KMS-11 (cell line): ENCODE results near the gene C9orf78.

Source experiments
- H2AFZ ChIP-seq: fragments of 200-600 bp; sonication (generic); 2 replicates; pipeline ENCODE4 v1.6.1; 2016; ENCODE audit warnings: antibody characterized with exemption, mixed run types, low read depth
- H3K27ac ChIP-seq: fragments of 200-600 bp; sonication (generic); 2 replicates; pipeline ENCODE4 v1.6.1; 2016; ENCODE audit warnings: mild to moderate bottlenecking, mixed run types
- H3K27me3 ChIP-seq: fragments of 200-600 bp; sonication (generic); 2 replicates; pipeline ENCODE4 v1.6.1; 2017; ENCODE audit warnings: mild to moderate bottlenecking, low read depth, mixed run types, moderate library complexity; ENCODE audit not compliant: insufficient read depth
- H3K36me3 ChIP-seq: fragments of 200-600 bp; sonication (generic); 2 replicates; pipeline ENCODE4 v1.6.1; 2017; ENCODE audit warnings: mild to moderate bottlenecking, mixed run types; ENCODE audit not compliant: insufficient read depth
- H3K4me1 ChIP-seq: fragments of 200-600 bp; sonication (generic); 2 replicates; pipeline ENCODE4 v1.6.1; 2016; ENCODE audit warnings: mild to moderate bottlenecking, low read depth, mixed run types; ENCODE audit not compliant: poor library complexity, severe bottlenecking
- H3K4me2 ChIP-seq: fragments of 200-600 bp; sonication (generic); 2 replicates; pipeline ENCODE4 v1.7.0; 2016; ENCODE audit warnings: mild to moderate bottlenecking, mixed run types
- H3K4me3 ChIP-seq: fragments of 200-600 bp; sonication (generic); IDR thresholded peaks from 2 replicates; pipeline ENCODE4 v1.6.1; 2017; ENCODE audit warnings: low read depth, low read length, mixed read lengths; ENCODE audit not compliant: insufficient read depth
- H3K79me2 ChIP-seq: fragments of 200-600 bp; sonication (generic); 2 replicates; pipeline ENCODE4 v1.6.1; 2016; ENCODE audit warnings: low read depth, mixed run types; ENCODE audit not compliant: insufficient read depth
- H3K9ac ChIP-seq: fragments of 200-600 bp; sonication (generic); 2 replicates; pipeline ENCODE4 v1.6.1; 2016; ENCODE audit warnings: mild to moderate bottlenecking, mixed run types
- H4K20me1 ChIP-seq: fragments of 200-600 bp; sonication (generic); 2 replicates; pipeline ENCODE4 v1.6.1; 2016; ENCODE audit warnings: mild to moderate bottlenecking, mixed run types; ENCODE audit not compliant: insufficient read depth
- TF ChIP-seq, protein P1 (sequence below): fragments of 200-600 bp; sonication (generic); conservative IDR thresholded peaks from 2 replicates; pipeline ENCODE4 v1.6.1; 2017; ENCODE audit warnings: low read depth, mild to moderate bottlenecking, antibody characterized with exemption, low read length, moderate library complexity, mixed read lengths

The C9orf78 gene

DNA sequence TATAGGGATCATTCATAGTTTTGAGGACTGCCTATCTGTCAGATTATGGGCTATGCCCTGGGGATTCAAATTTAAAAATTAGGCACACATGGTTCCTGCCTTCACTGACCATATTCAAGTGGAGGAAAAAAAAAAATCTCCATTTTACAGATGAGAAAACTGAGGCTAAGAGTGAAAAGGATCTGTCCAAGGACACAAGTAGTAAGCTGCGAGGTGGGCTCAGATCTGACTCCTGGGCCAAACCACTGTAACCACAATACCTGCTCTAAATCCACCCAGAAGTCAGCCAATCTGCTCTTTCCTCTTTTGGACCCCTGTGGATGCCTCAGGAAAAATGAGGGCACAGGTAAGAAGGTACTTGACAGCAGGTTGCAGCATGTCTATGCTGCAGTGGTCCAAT lies 8.3 kb downstream of the C9orf78 start:
- TF ChIP-seq, protein P1, sequence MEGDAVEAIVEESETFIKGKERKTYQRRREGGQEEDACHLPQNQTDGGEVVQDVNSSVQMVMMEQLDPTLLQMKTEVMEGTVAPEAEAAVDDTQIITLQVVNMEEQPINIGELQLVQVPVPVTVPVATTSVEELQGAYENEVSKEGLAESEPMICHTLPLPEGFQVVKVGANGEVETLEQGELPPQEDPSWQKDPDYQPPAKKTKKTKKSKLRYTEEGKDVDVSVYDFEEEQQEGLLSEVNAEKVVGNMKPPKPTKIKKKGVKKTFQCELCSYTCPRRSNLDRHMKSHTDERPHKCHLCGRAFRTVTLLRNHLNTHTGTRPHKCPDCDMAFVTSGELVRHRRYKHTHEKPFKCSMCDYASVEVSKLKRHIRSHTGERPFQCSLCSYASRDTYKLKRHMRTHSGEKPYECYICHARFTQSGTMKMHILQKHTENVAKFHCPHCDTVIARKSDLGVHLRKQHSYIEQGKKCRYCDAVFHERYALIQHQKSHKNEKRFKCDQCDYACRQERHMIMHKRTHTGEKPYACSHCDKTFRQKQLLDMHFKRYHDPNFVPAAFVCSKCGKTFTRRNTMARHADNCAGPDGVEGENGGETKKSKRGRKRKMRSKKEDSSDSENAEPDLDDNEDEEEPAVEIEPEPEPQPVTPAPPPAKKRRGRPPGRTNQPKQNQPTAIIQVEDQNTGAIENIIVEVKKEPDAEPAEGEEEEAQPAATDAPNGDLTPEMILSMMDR: no peak
- no peak overlapping the region for H3K9ac ChIP-seq
- no peak overlapping the region for H2AFZ ChIP-seq
- no peaks in the 10 kb centered on the region for H3K27me3 ChIP-seq
- H3K4me3 ChIP-seq: no peak overlapping the region
- H3K27ac ChIP-seq: no peak overlapping the region
- H3K4me2 ChIP-seq: no peak overlapping the region
- no peaks in the 10 kb centered on the region for H3K36me3 ChIP-seq
- H4K20me1 ChIP-seq: no peaks in the 10 kb centered on the region
- H3K79me2 ChIP-seq: peaks cover 10% of the 10 kb centered on the region
- H3K4me1 ChIP-seq: peaks cover 3% of the 10 kb centered on the region

DNA sequence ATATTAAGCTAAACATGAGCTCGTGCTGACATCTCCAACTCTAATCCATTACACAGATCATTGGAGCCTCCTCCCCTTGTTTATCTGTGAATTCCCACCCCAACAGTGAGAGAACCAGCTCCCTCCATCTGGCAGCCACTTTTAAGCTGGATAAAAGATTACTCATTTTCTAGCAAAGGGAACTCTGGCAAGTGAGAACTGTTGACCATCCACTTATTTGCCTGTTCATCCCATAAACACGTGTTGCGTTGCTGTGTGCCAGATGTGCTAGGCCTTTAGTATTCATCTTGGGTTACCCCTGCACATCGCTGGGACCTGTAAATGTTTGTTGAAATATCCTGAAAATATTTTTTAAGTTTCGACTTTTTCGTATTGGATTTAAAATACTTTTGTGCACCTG lies 8.7 kb downstream of the C9orf78 start:
- Histone ChIP-seq H3K4me2 (no peak overlapping the region), H3K27ac (no peak overlapping the region), H3K4me3 (no peak overlapping the region)

DNA sequence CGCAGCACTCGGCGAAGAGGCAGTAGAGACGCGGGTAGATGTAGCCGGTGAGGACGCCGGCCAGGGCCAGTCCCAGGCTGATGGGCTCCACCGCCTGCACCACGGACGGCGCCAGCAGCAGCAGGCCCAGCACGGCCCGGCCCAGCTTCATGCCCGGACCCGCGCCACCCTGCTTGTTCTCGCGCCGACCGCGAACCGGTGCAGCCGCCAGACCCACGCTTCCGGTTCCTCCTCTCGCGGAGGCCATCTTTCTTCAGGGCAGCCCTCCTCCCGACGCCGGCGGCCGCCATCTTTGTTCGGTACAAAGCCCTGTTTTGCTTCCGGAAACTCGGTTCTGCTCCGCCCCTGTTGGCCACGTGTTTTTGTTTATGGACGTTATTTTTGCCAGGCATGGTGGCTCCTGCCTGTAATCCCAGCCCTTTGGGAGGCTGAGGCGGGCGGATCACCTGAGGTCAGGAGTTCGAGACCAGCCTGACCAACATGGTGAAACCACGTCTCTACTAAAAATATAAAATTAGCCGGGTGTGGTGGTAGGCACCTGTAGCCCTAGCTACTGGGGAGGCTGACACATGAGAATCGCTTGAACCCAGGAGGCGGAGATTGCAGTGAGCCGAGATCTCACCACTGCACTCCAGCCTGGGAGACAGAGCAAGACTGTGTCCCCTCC lies 11.0 kb downstream of the C9orf78 start, which contains the start of gene TOR1A:
Gene TOR1A (minus strand): TSS at position 202 of the 667 bp plus-strand sequence. CDS start 51 bp downstream, at position 151.
- TF ChIP-seq, protein P1: no peak
- peak within 1 kb of the TSS; percentile 57; the same call in 1 of the 2 replicates for H3K4me2 ChIP-seq
- H2AFZ ChIP-seq: peak within 1 kb of the TSS; percentile 66
- H3K27ac ChIP-seq: peak within 1 kb of the TSS; percentile 43
- H3K36me3 ChIP-seq: 0 out of 2 replicates have a peak, but pooled peaks cover 3% of the 10 kb centered on the region
- H4K20me1 ChIP-seq: no peaks in the 10 kb centered on the region
- H3K9ac ChIP-seq: peak within 1 kb of the TSS; percentile 82
- H3K4me3 ChIP-seq: no peak within 1 kb of the TSS
- H3K79me2 ChIP-seq: peaks cover 10% of the 10 kb centered on the region
- no peaks in the 10 kb centered on the region for H3K27me3 ChIP-seq
- H3K4me1 ChIP-seq: peaks cover 3% of the 10 kb centered on the region

More for the DNA sequence above, 8.7 kb downstream of the C9orf78 start:
- H4K20me1 ChIP-seq: no peaks in the 10 kb centered on the region
- no peak overlapping the region for H3K9ac ChIP-seq
- H3K36me3 ChIP-seq: 0 out of 2 replicates have a peak, but pooled peaks cover under 1% of the 10 kb centered on the region
- H2AFZ ChIP-seq: no peak overlapping the region
- H3K4me1 ChIP-seq: peaks cover 3% of the 10 kb centered on the region
- H3K27me3 ChIP-seq: no peaks in the 10 kb centered on the region
- peaks cover 10% of the 10 kb centered on the region for H3K79me2 ChIP-seq
- TF ChIP-seq, protein P1: no peak

DNA sequence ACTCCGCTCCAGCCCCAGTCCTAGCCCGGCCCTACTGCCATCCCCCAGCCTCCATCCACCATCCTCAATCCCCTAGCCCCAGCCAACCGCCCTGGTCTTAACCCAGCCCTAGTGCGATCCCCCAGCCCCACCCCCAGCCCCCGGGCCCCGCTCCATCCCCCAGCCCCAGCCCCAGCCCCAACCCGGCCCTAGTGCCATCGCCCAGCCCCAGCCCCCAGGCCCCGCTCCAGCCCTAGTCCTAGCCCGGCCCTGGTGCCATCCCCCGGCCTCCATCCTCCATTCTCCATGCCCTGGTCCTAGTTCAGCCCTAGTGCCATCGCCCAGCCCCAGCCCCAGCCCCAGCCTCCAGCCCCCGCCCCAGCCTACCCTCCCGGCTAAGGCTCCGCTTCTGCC lies 11.5 kb downstream of the C9orf78 start:
- no peak overlapping the region for H3K4me3 ChIP-seq
- peak overlapping the region; percentile 43 for H3K27ac ChIP-seq
- 0 out of 2 replicates have a peak, but pooled peaks cover 3% of the 10 kb centered on the region for H3K36me3 ChIP-seq
- no peaks in the 10 kb centered on the region for H4K20me1 ChIP-seq
- peak overlapping the region; percentile 66 for H2AFZ ChIP-seq
- H3K4me1 ChIP-seq: peaks cover 3% of the 10 kb centered on the region
- peak overlapping the region; percentile 32; the same call in 1 of the 2 replicates for H3K4me2 ChIP-seq
- peaks cover 10% of the 10 kb centered on the region for H3K79me2 ChIP-seq
- TF ChIP-seq, protein P1: no peak
- H3K9ac ChIP-seq: peak overlapping the region; percentile 82
- H3K27me3 ChIP-seq: no peaks in the 10 kb centered on the region
